A673 (cell line): ENCODE data around the gene THRSP. TPM values are rescaled to one million over a fixed set of nuclear protein-coding genes. Genes with fewer than 3 reads are reported as not detected.
"Not testable (repeated sequence)": the region's sequence is repeated elsewhere in the genome, so short reads cannot be mapped to it uniquely, and the experiment has no call there.

Source experiments
- BruUV-seq: library from RNA; stranded (reverse); fragments of 400-500 nt; replicated peaks from 2 replicates; lab custom pipeline; 2021; lab: Mats Ljungman, UMichigan
- CTCF ChIA-PET: fragments of 300-600 bp; sonication (Branson Sonifier 250); formaldehyde crosslinking; loops from one replicate; lab custom pipeline; 2022; ENCODE audit warnings: antibody characterized with exemption; lab: Charles Lee
- POLR2A ChIA-PET: fragments of 300-600 bp; sonication (Branson Sonifier 250); formaldehyde crosslinking; loops from one replicate; lab custom pipeline; 2022; ENCODE audit warnings: antibody characterized with exemption; ENCODE audit not compliant: low non-redundant PET; lab: Charles Lee
- DNase-seq: peaks from one replicate; pipeline ENCODE4 v3.0.0-alpha.2; 2015; ENCODE audit warnings: low spot score
- H3K27ac ChIP-seq: fragments of 200-600 bp; sonication (generic); 2 replicates; pipeline ENCODE4 v1.5.1; 2016; ENCODE audit warnings: mixed run types, low read depth, mild to moderate bottlenecking, mixed read lengths, antibody characterized with exemption, low read length; ENCODE audit not compliant: poor library complexity, severe bottlenecking
- H3K27me3 ChIP-seq: fragments of 200-600 bp; sonication (generic); replicated peaks from 2 replicates; pipeline ENCODE4 v1.6.1; 2017; ENCODE audit warnings: mixed run types, low read depth, mild to moderate bottlenecking, mixed read lengths, antibody characterized with exemption, low read length; ENCODE audit not compliant: insufficient read depth, poor library complexity
- H3K36me3 ChIP-seq: fragments of 200-600 bp; sonication (generic); 2 replicates; pipeline ENCODE4 v1.6.1; 2016; ENCODE audit warnings: mixed run types, mild to moderate bottlenecking, mixed read lengths, antibody characterized with exemption, low read length; ENCODE audit not compliant: insufficient read depth, poor library complexity, severe bottlenecking
- H3K4me1 ChIP-seq: fragments of 200-600 bp; sonication (generic); 2 replicates; pipeline ENCODE4 v1.6.1; 2017; ENCODE audit warnings: mixed run types, mild to moderate bottlenecking, mixed read lengths, antibody characterized with exemption, low read length; ENCODE audit not compliant: insufficient read depth, poor library complexity, severe bottlenecking
- H3K4me3 ChIP-seq: fragments of 200-600 bp; sonication (generic); 2 replicates; pipeline ENCODE4 v1.5.1; 2016; ENCODE audit warnings: low read depth, mixed run types, mild to moderate bottlenecking, mixed read lengths, low read length; ENCODE audit not compliant: poor library complexity, severe bottlenecking
- H3K9me3 ChIP-seq: fragments of 200-600 bp; sonication (generic); 2 replicates; pipeline ENCODE4 v1.6.1; 2016; ENCODE audit warnings: mixed run types, low read depth, mild to moderate bottlenecking, mixed read lengths, antibody characterized with exemption, low read length; ENCODE audit not compliant: poor library complexity, severe bottlenecking
- EZH2 ChIP-seq: fragments of 200-600 bp; sonication (generic); IDR thresholded peaks from 2 replicates; pipeline ENCODE4 v1.6.1; 2017; ENCODE audit warnings: borderline replicate concordance, low read depth, mild to moderate bottlenecking, mixed read lengths, antibody characterized with exemption, low read length; ENCODE audit not compliant: poor library complexity, severe bottlenecking
- intact Hi-C: fragments of 100-400 bp; cut with micrococcal nuclease; formaldehyde crosslinking; loops from one replicate; pipeline ENCODE4 v1.10.0; 2022; ENCODE audit not compliant: unreplicated experiment
- total RNA-seq: library from RNA; stranded (reverse); gene quantifications from 2 replicates; pipeline ENCODE4 v1.2.3, GENCODE V29; 2021
- TF ChIP-seq, protein P1 (sequence below): fragments of 300-800, 200-600 bp; sonication (generic); conservative IDR thresholded peaks from 2 replicates; pipeline ENCODE4 v1.5.1; 2017; ENCODE audit warnings: low read depth, mild to moderate bottlenecking, antibody characterized with exemption, low read length, moderate library complexity, mixed read lengths

The THRSP gene
- total RNA-seq, 1 experiment from 2014 or later: not detected

DNA sequence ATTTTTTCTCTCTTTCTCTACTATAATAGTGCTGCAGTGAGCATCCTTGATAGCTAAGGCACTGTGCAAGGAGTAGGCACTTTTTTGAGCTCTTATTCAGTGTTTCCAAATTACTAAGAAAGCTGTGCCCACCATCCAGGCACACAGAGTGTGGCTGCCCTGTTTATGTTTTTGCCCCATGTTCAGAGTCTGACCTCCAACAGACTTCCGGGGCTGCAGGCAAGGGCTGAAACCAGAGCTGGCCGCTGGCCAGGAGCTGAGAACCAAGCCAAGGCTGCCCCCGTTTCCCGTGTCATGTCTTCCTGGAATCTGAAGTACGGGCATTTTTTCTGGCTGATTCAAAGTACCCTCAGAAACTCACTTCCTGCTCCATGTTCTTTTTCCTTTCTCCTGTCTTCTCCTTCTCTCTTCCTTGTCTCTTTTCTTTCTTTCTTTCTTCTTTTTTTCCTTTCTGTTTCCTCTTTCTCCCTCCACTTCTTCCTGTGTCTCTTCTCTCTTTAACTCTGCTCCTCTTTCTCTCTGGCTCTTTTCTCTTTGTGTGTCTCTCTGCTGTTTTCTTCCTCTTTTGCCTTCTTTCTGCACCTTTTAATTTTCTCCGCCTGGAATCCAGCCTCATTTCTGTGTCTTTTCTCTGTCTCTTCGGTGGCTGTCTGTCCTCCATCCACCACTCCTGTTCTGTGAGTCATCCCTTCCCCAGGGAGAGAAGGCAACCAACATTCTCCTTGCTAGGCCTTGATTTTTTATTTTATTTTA lies 23.6 kb upstream of the THRSP start:
- no peak for TF ChIP-seq EZH2
- TF ChIP-seq, protein P1, sequence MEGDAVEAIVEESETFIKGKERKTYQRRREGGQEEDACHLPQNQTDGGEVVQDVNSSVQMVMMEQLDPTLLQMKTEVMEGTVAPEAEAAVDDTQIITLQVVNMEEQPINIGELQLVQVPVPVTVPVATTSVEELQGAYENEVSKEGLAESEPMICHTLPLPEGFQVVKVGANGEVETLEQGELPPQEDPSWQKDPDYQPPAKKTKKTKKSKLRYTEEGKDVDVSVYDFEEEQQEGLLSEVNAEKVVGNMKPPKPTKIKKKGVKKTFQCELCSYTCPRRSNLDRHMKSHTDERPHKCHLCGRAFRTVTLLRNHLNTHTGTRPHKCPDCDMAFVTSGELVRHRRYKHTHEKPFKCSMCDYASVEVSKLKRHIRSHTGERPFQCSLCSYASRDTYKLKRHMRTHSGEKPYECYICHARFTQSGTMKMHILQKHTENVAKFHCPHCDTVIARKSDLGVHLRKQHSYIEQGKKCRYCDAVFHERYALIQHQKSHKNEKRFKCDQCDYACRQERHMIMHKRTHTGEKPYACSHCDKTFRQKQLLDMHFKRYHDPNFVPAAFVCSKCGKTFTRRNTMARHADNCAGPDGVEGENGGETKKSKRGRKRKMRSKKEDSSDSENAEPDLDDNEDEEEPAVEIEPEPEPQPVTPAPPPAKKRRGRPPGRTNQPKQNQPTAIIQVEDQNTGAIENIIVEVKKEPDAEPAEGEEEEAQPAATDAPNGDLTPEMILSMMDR: no peak
- Histone ChIP-seq H3K36me3 (no peaks in the 10 kb centered on the region), H3K4me1 (peaks cover 18% of the 10 kb centered on the region), H3K27ac (peak overlapping the region; percentile 68), H3K4me3 (no peak overlapping the region), H3K9me3 (no peaks in the 10 kb centered on the region), H3K27me3 (no peaks in the 10 kb centered on the region)
- TSS peak; percentile 52 for BruUV-seq
- POLR2A ChIA-PET: no interaction called here
- DNase-seq: peak; percentile 81
- intact Hi-C loops: no loop called here
- CTCF ChIA-PET: interaction anchor here (0.6 kb wide), 2 partner anchors 32 to 749 kb away, joined by 3 to 6 read pairs; no protein-coding TSS in a partner anchor

DNA sequence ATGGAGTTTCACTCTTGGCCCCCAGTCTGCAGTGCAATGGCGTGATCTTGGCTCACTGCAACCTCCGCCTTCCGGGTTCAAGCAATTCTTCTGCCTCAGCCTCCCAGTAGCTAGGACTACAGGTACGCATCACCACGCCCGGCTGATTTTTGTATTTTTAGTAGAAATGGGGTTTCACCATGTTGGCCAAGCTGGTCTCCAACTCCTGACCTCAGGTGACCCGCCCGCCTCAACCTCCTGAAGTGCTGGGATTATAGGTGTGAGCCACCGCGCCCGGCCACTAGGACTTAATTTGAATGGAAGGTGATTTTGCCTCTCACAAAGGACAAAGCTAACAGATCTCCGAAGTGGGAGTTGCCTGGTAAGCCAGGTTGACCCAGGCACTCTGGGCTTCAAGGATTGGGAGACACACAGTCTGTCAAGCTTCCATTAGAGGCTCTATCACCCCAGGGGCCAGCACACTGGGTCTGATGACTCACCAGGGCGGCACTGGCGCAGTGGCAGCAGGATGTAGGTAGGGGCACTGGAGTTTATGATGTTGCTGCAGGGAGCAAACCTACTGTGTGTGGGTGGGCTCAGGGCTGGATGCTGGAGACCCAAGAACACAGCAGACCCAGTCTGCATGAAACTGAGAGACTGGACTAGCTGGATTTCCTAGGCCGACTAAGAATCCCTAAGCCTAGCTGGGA lies 22.8 kb upstream of the THRSP start:
- TF ChIP-seq, protein P1: no peak
- no peak for TF ChIP-seq EZH2
- Histone ChIP-seq H3K4me1 (peaks cover 21% of the 10 kb centered on the region), H3K27me3 (no peaks in the 10 kb centered on the region), H3K36me3 (no peaks in the 10 kb centered on the region), H3K27ac (no peak overlapping the region), H3K9me3 (no peaks in the 10 kb centered on the region), H3K4me3 (no peak overlapping the region)
- DNase-seq: peak; percentile 43
- no TSS peak for BruUV-seq
- intact Hi-C loops: no loop called here
- CTCF ChIA-PET: no interaction called here
- POLR2A ChIA-PET: no interaction called here

DNA sequence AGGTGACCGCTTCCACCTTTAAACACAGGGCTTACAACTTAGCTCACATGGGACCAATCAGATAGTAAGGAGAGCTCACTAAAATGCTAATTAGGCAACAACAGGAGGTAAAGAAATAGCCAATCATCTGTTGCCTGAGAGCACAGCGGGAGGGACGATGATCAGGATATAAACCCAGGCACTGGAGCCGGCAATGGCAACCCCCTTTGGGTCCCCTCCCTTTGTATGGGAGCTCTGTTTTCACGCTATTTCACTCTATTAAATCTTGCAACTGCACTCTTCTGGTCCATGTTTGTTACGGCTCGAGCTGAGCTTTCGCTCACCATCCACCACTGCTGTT lies 22.3 kb upstream of the THRSP start:
- H3K27me3 ChIP-seq, H3K36me3 ChIP-seq, H3K9me3 ChIP-seq, intact Hi-C loops, CTCF ChIA-PET, H3K4me3 ChIP-seq, POLR2A ChIA-PET, DNase-seq, H3K27ac ChIP-seq, BruUV-seq: not testable (repeated sequence)
- peaks cover 24% of the 10 kb centered on the region for H3K4me1 ChIP-seq
